HepG2 (cell line): ENCODE measurements around the gene PLXNB2. TPM values are rescaled to one million over a fixed set of nuclear protein-coding genes. Genes with fewer than 3 reads are reported as not detected.

ENCODE experiments used
- ELF1 ChIP-seq: sonication (generic); formaldehyde crosslinking; IDR thresholded peaks from 2 replicates; pipeline ENCODE4 v1.4.0; 2020; ENCODE audit warnings: missing genetic modification reagents
- GABPA ChIP-seq, 2 experiments: IDR thresholded peaks; 2 replicates each; pipeline ENCODE4 v1.6.1; 2011 to 2016; ENCODE audit warnings: low read depth in 2 of 2, low read length in 1 of 2, missing biosample characterization in 1 of 2, missing genetic modification characterization in 1 of 2
- GABPB1 ChIP-seq: IDR thresholded peaks from 2 replicates; pipeline ENCODE4 v1.6.1; 2016; ENCODE audit warnings: mild to moderate bottlenecking, missing genetic modification reagents, moderate library complexity, missing compliant biosample characterization
- HOXA7 ChIP-seq: sonication (generic); formaldehyde crosslinking; IDR thresholded peaks from 2 replicates; pipeline ENCODE4 v1.8.1; 2022; ENCODE audit warnings: mild to moderate bottlenecking, missing genetic modification reagents, moderate library complexity
- SAP130 ChIP-seq: IDR thresholded peaks from 2 replicates; pipeline ENCODE4 v1.6.1; 2016; ENCODE audit warnings: low read depth
- SIN3A ChIP-seq: IDR thresholded peaks from 2 replicates; pipeline ENCODE4 v1.6.1; 2011; ENCODE audit warnings: low read depth, mild to moderate bottlenecking, control low read depth, low read length, borderline replicate concordance
- TCF7 ChIP-seq: sonication (generic); IDR thresholded peaks from 2 replicates; pipeline ENCODE4 v1.6.1; 2016; ENCODE audit warnings: antibody characterized with exemption, low read depth
- ZNF230 ChIP-seq: sonication (generic); formaldehyde crosslinking; IDR thresholded peaks from 2 replicates; pipeline ENCODE4 v1.4.0; 2020; ENCODE audit warnings: mild to moderate bottlenecking, missing genetic modification reagents
- ZNF282 ChIP-seq: fragments of 450-650 bp; IDR thresholded peaks from 2 replicates; pipeline ENCODE4 v1.6.1; 2018; ENCODE audit not compliant: partially characterized antibody
- ZNF724P ChIP-seq: sonication (generic); formaldehyde crosslinking; IDR thresholded peaks from 2 replicates; pipeline ENCODE4 v1.8.0; 2022; ENCODE audit warnings: missing genetic modification reagents, borderline replicate concordance
- polyA plus RNA-seq, 8 experiments: library from polyadenylated mRNA; depleted of rRNA in 3 of 8; stranded (reverse) in 7 of 8; unstranded in 1 of 8; fragments of >200 nt; fragmentation: Illumina TruSeq in 4 of 8; extraction: Trizol in 4 of 8; gene quantifications; 2 replicates each; pipeline versions ENCODE4 v1.2.1 to v1.2.3, GENCODE V29; 2011 to 2016; ENCODE audit warnings: low read depth in 4 of 8, missing spikeins in 1 of 8, mixed read lengths in 1 of 8; ENCODE audit not compliant: insufficient read depth in 1 of 8
- total RNA-seq, 5 experiments: library from RNA; depleted of rRNA; stranded (reverse); fragments of >200 nt; fragmentation: Illumina TruSeq; extraction: Trizol; gene quantifications; 2 replicates each; pipeline ENCODE4 v1.2.3, GENCODE V29; 2016; ENCODE audit warnings: low read depth in 1 of 5
- TF ChIP-seq, protein P1 (sequence below): sonication (generic); IDR thresholded peaks from 2 replicates; pipeline ENCODE4 v1.6.1; 2016; ENCODE audit warnings: low read depth, borderline replicate concordance
- TF ChIP-seq, protein P2 (sequence below), 2 experiments: fragments of 450-650 bp in 1 of 2; sonication (generic) in 1 of 2; formaldehyde crosslinking in 1 of 2; IDR thresholded peaks; 2 replicates each; pipeline versions ENCODE4 v1.6.1 to v1.8.0; 2016 to 2022; ENCODE audit warnings: antibody characterized with exemption in 1 of 2, mild to moderate bottlenecking in 1 of 2, missing genetic modification reagents in 1 of 2
- TF ChIP-seq, protein P3 (sequence below): sonication (generic); formaldehyde crosslinking; IDR thresholded peaks from 2 replicates; pipeline ENCODE4 v1.4.0; 2020; ENCODE audit warnings: missing genetic modification reagents

The PLXNB2 gene
- total and polyA plus RNA-seq, 2 of the 13 experiments (the other 11 are each of a cell fraction or from before 2014, with no cell fraction given), result 32.6 to 68.9 TPM

DNA sequence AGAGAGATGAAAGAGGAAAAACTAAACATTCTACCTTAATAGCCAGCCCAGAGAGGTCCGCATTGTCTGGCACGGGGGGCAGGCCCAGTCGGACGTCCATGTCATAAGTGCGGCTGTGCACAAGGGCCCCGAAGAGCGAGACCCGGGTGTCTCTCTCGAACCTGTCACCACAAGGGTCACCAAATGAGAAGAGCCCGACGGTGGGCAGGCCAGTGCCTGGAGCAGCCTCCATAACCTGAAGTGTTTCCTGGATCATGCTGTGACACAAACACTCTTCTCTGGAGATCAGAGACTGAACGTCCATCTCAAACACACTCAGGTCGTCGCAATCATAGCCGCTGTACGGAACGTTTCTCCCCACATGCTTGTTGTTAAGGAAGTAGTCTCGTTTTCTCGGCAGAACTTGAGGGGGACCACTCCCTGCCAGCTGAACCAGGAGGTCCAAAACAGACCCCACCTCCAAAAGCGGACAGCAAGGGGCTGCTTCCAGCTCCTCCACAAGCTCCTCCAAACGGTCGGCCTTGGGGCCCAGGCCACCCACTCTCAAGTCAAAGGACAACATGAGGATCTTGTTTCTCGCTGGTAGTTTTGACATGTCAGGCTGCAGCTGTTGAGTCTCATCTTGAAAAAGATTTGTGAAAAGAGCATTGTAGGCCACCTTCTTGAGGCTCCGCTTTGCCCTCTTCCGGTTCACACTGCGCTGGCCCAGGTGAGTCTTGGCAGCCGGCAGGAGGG is 63.6 kb downstream of the PLXNB2 start (continued):
- TF ChIP-seq, protein P1, sequence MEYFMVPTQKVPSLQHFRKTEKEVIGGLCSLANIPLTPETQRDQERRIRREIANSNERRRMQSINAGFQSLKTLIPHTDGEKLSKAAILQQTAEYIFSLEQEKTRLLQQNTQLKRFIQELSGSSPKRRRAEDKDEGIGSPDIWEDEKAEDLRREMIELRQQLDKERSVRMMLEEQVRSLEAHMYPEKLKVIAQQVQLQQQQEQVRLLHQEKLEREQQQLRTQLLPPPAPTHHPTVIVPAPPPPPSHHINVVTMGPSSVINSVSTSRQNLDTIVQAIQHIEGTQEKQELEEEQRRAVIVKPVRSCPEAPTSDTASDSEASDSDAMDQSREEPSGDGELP, result peak; percentile 56; the same call in 1 of the 2 replicates
- TF ChIP-seq ZNF282 (no peak), GABPA (IDR thresholded peaks at IDR 0.05; ENCODE audit: low read depth, low read length) (peak; percentile 42), GABPA (CRISPR knock-in tag; IDR thresholded peaks at IDR 0.05; ENCODE audit: low read depth) (no peak), ZNF230 (CRISPR knock-in tag) (0 out of 2 replicates have a peak, but pooled peaks have one; percentile 1), TCF7 (no peak), ELF1 (CRISPR knock-in tag) (0 out of 2 replicates have a peak, but pooled peaks have one; percentile 33), SIN3A (peak; percentile 57; the same call in 1 of the 2 replicates), HOXA7 (CRISPR knock-in tag) (no peak), GABPB1 (CRISPR knock-in tag) (no peak), SAP130 (peak; percentile 34), ZNF724P (CRISPR knock-in tag) (0 out of 2 replicates have a peak, but pooled peaks have one; percentile 9)
- TF ChIP-seq, protein P2, sequence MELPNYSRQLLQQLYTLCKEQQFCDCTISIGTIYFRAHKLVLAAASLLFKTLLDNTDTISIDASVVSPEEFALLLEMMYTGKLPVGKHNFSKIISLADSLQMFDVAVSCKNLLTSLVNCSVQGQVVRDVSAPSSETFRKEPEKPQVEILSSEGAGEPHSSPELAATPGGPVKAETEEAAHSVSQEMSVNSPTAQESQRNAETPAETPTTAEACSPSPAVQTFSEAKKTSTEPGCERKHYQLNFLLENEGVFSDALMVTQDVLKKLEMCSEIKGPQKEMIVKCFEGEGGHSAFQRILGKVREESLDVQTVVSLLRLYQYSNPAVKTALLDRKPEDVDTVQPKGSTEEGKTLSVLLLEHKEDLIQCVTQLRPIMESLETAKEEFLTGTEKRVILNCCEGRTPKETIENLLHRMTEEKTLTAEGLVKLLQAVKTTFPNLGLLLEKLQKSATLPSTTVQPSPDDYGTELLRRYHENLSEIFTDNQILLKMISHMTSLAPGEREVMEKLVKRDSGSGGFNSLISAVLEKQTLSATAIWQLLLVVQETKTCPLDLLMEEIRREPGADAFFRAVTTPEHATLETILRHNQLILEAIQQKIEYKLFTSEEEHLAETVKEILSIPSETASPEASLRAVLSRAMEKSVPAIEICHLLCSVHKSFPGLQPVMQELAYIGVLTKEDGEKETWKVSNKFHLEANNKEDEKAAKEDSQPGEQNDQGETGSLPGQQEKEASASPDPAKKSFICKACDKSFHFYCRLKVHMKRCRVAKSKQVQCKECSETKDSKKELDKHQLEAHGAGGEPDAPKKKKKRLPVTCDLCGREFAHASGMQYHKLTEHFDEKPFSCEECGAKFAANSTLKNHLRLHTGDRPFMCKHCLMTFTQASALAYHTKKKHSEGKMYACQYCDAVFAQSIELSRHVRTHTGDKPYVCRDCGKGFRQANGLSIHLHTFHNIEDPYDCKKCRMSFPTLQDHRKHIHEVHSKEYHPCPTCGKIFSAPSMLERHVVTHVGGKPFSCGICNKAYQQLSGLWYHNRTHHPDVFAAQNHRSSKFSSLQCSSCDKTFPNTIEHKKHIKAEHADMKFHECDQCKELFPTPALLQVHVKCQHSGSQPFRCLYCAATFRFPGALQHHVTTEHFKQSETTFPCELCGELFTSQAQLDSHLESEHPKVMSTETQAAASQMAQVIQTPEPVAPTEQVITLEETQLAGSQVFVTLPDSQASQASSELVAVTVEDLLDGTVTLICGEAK (IDR thresholded peaks at IDR 0.05), result no peak
- TF ChIP-seq, protein P2 (CRISPR knock-in tag; IDR thresholded peaks at IDR 0.05), result 0 out of 2 replicates have a peak, but pooled peaks have one; percentile 2
- TF ChIP-seq, protein P3, sequence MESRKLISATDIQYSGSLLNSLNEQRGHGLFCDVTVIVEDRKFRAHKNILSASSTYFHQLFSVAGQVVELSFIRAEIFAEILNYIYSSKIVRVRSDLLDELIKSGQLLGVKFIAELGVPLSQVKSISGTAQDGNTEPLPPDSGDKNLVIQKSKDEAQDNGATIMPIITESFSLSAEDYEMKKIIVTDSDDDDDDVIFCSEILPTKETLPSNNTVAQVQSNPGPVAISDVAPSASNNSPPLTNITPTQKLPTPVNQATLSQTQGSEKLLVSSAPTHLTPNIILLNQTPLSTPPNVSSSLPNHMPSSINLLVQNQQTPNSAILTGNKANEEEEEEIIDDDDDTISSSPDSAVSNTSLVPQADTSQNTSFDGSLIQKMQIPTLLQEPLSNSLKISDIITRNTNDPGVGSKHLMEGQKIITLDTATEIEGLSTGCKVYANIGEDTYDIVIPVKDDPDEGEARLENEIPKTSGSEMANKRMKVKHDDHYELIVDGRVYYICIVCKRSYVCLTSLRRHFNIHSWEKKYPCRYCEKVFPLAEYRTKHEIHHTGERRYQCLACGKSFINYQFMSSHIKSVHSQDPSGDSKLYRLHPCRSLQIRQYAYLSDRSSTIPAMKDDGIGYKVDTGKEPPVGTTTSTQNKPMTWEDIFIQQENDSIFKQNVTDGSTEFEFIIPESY (CRISPR knock-in tag), result no peak
